ENCODE data around the gene APPL2. TPM values are rescaled to one million over a fixed set of nuclear protein-coding genes. Genes with fewer than 3 reads are reported as not detected.
"Not testable (repeated sequence)": the region's sequence is repeated elsewhere in the genome, so short reads cannot be mapped to it uniquely, and the experiment has no call there.

The APPL2 gene
- total RNA-seq, 2 experiments from 2014 or later: 13.9 to 17.2 TPM

DNA sequence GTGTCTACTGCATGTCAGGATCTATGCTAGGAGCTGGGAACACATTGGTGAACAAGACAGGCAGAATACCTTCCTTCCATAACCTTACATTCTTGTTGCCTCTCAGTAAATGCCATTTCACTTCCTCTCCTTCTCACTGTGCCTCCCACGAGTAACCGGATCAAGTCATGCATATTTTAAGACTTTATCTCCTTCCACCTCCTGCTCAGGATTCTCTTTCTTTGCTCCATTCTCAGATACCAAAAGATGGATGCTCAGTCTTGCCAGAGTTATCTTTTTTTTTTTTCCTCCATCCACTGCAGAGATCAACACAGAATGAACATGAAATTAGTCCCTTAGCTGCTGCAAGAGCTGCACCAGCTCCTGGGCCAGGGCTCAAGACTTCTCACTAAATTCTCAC lies 20.0 kb upstream of the APPL2 start:
- ATAC-seq: no peak
- DNase-seq: no peak
- intact Hi-C loops (cut with DNase I, micrococcal nuclease): no loop called here
- Mint-ChIP-seq H3K4me1 (peaks cover 5% of the 10 kb centered on the region), H3K27me3 (peaks cover 4% of the 10 kb centered on the region), H3K36me3 (ENCODE audit: low read depth) (no peaks in the 10 kb centered on the region), H3K4me3 (no peak overlapping the region), H3K9me3 (ENCODE audit: low read depth) (no peaks in the 10 kb centered on the region), H3K27ac (peak overlapping the region; percentile 62)
- CTCF ChIA-PET: interaction anchor here (0.6 kb wide), 1 partner anchor 105 kb away, joined by 3 read pairs; no protein-coding TSS in a partner anchor
- POLR2A ChIA-PET: no interaction called here

DNA sequence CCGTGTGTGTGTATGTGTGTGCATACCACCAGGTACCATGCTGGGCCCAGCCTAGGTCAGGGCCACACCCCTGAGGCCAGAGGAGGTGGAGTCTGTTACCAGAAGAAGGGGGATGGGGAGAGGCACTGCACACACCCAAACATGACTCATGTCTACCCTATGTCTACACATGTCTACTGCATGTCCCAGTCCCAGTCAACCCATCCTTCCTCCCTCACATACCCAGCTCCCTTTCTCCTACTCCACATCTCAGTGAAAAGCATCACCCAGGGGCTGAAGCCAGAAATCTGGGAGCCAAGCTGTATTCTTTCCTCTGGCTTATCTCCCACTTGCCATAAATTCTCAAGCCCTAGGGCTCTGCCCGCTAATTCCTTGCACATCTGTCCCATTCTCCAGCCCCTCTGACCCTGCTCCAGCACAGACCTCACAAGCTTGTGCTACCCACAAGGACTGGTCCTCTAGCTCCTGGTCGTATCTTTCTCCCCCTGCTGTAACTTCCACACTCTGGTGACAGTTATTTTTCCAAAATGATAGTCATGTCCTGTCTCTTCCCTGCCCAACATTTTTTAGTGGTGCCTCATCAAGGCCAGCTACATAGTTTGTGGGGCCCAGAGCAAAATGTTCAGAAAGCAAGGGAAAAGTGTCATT lies 18.0 kb upstream of the APPL2 start:
- Mint-ChIP-seq H3K27me3 (no peaks in the 10 kb centered on the region), H3K36me3 (ENCODE audit: low read depth) (no peaks in the 10 kb centered on the region), H3K4me3 (no peak overlapping the region), H3K9me3 (ENCODE audit: low read depth) (no peaks in the 10 kb centered on the region), H3K4me1 (peaks cover 5% of the 10 kb centered on the region), H3K27ac (no peak overlapping the region)
- CTCF ChIA-PET: interaction anchor here (0.5 to 0.8 kb wide), 2 partner anchors 12 to 176 kb away, joined by 3 to 4 read pairs; no protein-coding TSS in a partner anchor
- intact Hi-C loops (cut with DNase I, micrococcal nuclease): no loop called here
- DNase-seq (no peak), ATAC-seq (peak; percentile 70)
- POLR2A ChIA-PET: no interaction called here

DNA sequence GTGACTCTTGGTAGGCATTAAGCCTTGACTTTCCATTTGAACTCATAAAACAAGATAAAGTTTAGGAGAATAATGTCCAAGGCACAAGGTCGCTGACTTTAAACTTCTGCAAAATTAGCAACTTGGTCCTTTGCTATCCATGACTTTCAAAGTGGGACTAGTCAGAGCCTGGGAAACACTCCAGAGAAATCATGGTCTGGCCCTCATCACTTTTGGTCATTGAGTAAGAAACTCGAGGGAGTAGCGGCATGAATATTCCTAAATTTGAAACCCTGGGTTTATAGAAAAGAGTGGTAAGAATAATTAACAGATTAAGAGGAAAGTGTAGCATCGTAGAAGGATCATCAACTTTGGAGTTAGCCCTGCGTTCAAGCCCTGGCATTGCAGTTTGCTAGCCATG lies 16.9 kb upstream of the APPL2 start:
- intact Hi-C loops (cut with DNase I, micrococcal nuclease): no loop called here

DNA sequence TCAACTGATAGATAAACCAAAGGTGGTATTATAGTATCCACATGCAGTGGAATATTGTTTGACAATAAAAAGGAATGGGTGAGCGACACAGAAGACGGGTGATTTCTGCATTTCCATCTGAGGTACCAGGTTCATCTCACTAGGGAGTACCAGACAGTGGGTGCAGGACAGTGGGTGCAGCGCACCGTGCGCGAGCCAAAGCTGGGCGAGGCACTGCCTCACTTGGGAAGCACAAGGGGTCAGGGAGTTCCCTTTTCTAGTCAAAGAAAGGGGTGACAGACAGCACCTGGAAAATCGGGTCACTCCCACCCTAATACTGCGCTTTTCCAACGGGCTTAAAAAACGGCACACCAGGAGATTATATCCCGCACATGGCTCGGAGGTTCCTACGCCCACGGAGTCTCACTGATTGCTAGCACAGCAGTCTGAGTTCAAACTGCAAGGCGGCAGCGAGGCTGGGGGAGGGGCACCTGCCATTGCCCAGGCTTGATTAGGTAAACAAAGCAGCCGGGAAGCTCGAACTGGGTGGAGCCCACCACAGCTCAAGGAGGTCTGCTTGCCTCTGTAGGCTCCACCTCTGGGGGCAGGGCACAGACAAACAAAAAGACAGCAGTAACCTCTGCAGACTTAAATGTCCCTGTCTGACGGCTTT lies 9.9 kb upstream of the APPL2 start:
- H3K4me3 Mint-ChIP-seq; H3K36me3 Mint-ChIP-seq (ENCODE audit: low read depth); H3K9me3 Mint-ChIP-seq (ENCODE audit: low read depth); H3K27me3 Mint-ChIP-seq; POLR2A ChIA-PET; CTCF ChIA-PET; ATAC-seq; H3K27ac Mint-ChIP-seq; intact Hi-C loops (cut with DNase I, micrococcal nuclease); H3K4me1 Mint-ChIP-seq; DNase-seq: not testable (repeated sequence)

More for the DNA sequence above, 16.9 kb upstream of the APPL2 start:
- CTCF ChIA-PET: no interaction called here
- DNase-seq (no peak), ATAC-seq (no peak)
- Mint-ChIP-seq H3K9me3 (ENCODE audit: low read depth) (no peaks in the 10 kb centered on the region), H3K36me3 (ENCODE audit: low read depth) (no peaks in the 10 kb centered on the region), H3K27me3 (no peaks in the 10 kb centered on the region), H3K27ac (no peak overlapping the region), H3K4me1 (peaks cover 5% of the 10 kb centered on the region), H3K4me3 (no peak overlapping the region)
- POLR2A ChIA-PET: no interaction called here

DNA sequence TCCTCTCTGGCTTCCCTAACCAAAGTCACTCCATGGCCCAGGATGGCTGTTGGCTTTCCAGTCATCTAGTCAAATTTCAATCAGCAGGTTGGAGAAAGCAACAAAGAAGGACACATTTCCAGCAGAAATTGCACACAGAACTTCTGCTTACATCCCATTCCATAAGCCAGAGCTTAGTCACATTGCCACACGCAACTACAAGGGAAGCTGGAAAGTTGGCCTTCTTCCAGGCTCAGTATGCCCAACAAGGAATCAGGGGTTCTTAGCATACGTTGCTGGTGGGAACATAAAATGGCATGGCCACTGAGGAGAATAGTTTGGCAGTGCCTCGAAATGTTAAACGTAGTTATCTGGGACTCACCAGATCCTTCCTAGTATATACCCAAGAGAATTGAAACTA lies 9.3 kb upstream of the APPL2 start:
- Mint-ChIP-seq H3K4me3 (no peak overlapping the region), H3K4me1 (no peaks in the 10 kb centered on the region), H3K36me3 (ENCODE audit: low read depth) (no peaks in the 10 kb centered on the region), H3K27ac (no peak overlapping the region), H3K9me3 (ENCODE audit: low read depth) (no peaks in the 10 kb centered on the region), H3K27me3 (peaks cover 2% of the 10 kb centered on the region)
- intact Hi-C loops (cut with DNase I, micrococcal nuclease): no loop called here
- no peak for ATAC-seq
- CTCF ChIA-PET: no interaction called here
- DNase-seq: no peak
- POLR2A ChIA-PET: no interaction called here

DNA sequence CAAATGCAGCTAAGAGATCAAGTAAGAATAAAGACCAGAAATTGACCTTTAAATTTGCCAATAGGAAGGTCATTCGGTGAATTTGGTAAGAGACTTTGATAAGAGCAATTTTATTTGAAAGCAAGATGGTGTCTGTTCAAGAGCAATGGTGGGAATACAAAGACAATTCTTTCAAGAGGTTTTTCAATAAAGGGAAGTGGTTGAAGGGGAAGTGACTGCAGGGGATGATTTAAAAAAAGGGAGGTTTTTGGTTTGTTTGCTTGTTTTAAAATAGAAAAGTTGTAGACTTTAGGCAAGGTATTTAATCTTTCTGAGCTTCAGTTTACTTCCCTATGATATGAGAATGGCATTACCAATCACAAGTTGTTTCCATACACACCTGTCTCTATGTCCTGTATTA lies 4.3 kb upstream of the APPL2 start:
- no peaks in the 10 kb centered on the region for H3K9me3 Mint-ChIP-seq (ENCODE audit: low read depth)
- POLR2A ChIA-PET: no interaction called here
- H3K36me3 Mint-ChIP-seq (ENCODE audit: low read depth): no peaks in the 10 kb centered on the region
- no peak overlapping the region for H3K4me3 Mint-ChIP-seq
- H3K27ac Mint-ChIP-seq: no peak overlapping the region
- intact Hi-C loops (cut with DNase I, micrococcal nuclease): no loop called here
- H3K4me1 Mint-ChIP-seq: peaks cover 6% of the 10 kb centered on the region
- ATAC-seq (no peak), DNase-seq (no peak)
- H3K27me3 Mint-ChIP-seq: no peaks in the 10 kb centered on the region
- CTCF ChIA-PET: interaction anchor here (0.8 kb wide), 1 partner anchor 263 kb away, joined by 4 read pairs; no protein-coding TSS in a partner anchor

DNA sequence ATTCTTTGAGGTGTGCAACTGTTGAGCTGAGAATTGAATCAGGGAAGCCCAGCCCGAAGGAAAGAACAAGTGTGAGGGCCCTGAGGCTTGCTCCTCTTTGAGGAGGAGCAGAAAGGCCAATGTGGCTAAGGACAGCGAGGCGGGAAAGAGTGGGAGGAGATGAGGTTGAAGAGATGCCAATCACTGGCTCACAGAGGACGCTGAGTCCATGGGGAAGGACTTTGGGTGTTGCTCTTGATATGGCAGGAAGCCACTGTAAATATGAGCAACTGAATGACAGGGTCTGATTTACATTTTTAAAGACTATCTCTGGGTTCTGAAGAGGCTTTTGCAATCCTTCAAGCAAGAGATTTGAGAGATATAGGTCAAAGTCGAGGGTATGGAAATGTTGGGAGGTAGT lies 3.3 kb upstream of the APPL2 start:
- ChIA-PET CTCF (no interaction called here), POLR2A (no interaction called here)
- Mint-ChIP-seq H3K27me3 (no peaks in the 10 kb centered on the region), H3K27ac (no peak overlapping the region), H3K4me1 (peaks cover 16% of the 10 kb centered on the region), H3K4me3 (no peak overlapping the region), H3K9me3 (ENCODE audit: low read depth) (no peaks in the 10 kb centered on the region), H3K36me3 (ENCODE audit: low read depth) (no peaks in the 10 kb centered on the region)
- no peak for ATAC-seq
- DNase-seq: no peak
- intact Hi-C loops (cut with DNase I, micrococcal nuclease): loop anchor here in 1 of 2 experiments (5.0 to 10.0 kb wide), 5 partner anchors 282 to 1535 kb away; partner anchors contain the start of genes NFYB, POLR3B, RIC8B and SLC41A2

DNA sequence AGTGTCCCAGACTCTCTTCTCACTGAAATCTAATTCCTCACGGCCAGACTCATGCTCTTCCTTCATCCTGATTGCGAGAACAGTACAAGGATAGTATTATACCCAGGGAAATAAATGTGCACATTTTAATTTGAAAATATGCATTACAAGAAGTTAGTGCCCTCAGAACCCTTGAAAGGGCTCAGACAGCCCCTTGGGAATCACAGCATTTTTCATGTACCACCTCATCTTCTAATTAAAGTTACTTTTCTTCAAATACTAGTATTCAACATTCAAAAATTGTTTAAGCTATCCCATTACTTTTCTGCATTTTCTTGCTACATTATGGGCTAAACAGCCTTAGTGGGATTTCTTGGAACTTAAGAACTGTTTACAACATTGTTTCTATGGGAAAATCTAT lies 1.7 kb upstream of the APPL2 start:
- Mint-ChIP-seq H3K27me3 (no peaks in the 10 kb centered on the region), H3K27ac (no peak overlapping the region), H3K9me3 (ENCODE audit: low read depth) (no peaks in the 10 kb centered on the region), H3K36me3 (ENCODE audit: low read depth) (no peaks in the 10 kb centered on the region), H3K4me1 (peaks cover 30% of the 10 kb centered on the region), H3K4me3 (no peak overlapping the region)
- intact Hi-C loops (cut with DNase I, micrococcal nuclease): loop anchor here in 1 of 2 experiments (5.0 to 10.0 kb wide), 5 partner anchors 280 to 1537 kb away; partner anchors contain the start of genes NFYB, POLR3B, RIC8B and SLC41A2
- POLR2A ChIA-PET: no interaction called here
- CTCF ChIA-PET: no interaction called here
- ATAC-seq (no peak), DNase-seq (no peak)

DNA sequence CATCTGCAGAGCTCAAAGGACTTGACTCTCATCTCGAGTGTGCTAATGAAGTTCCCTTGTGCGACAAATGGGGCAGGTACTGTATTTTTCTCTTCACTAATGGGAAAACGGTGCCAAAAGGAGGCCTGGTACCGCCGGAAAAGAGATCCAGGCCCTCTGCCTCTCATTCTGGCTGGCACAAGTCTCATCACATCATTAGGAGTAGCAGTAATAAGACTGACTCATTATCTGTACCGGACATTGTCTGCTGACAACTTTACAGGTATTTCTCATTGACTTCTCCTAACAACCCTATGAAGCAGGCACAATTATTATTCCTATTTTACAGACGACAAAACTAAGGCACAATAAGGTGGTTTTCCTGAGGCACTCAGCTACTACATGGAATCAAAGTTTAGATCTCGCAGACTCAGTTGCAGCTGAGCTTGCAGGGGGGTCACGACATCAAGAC lies 668 bp downstream of the APPL2 start:
- DNase-seq: no peak
- Mint-ChIP-seq H3K9me3 (ENCODE audit: low read depth) (no peaks in the 10 kb centered on the region), H3K36me3 (ENCODE audit: low read depth) (peaks cover 2% of the 10 kb centered on the region), H3K4me3 (peak overlapping the region; percentile 85), H3K27me3 (no peaks in the 10 kb centered on the region), H3K27ac (peak overlapping the region; percentile 86), H3K4me1 (peaks cover 46% of the 10 kb centered on the region)
- POLR2A ChIA-PET: interaction anchor here (1.2 kb wide), 1 partner anchor 11 kb away, joined by 3 read pairs; no protein-coding TSS in a partner anchor
- intact Hi-C loops (cut with DNase I, micrococcal nuclease): loop anchor here (1.0 to 10.0 kb wide), 7 partner anchors 127 to 1539 kb away; partner anchors contain the start of genes NFYB (in 1 of the 2), POLR3B (in 1 of the 2), RIC8B (in 1 of the 2) and SLC41A2 (in 1 of the 2)
- ATAC-seq: peak; percentile 33
- CTCF ChIA-PET: interaction anchor here (0.7 to 2.5 kb wide), 5 partner anchors 9 to 762 kb away, joined by 3 to 8 read pairs (median 6); no protein-coding TSS in a partner anchor

DNA sequence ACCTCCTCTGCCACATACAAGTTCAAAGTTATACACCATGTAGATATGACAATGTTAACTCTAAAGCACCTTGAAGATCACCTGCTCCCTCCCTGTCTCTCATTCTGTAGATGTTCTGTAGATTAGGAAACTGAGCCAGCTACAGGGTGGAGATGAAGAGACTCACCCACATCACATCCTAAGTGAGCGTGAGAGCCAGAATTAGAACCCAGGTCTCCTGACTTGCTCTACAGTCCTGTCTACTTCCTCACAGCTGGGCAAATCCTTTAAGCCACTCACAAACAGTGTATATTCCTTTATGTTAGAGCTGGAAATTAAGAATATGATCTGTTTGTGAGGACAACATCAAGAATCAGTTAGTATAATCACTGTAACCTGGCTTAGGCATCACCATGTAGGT lies 1.8 kb downstream of the APPL2 start:
- H3K36me3 Mint-ChIP-seq (ENCODE audit: low read depth): peaks cover 2% of the 10 kb centered on the region
- H3K4me1 Mint-ChIP-seq: peaks cover 55% of the 10 kb centered on the region
- ChIA-PET CTCF (interaction anchor here (1.8 to 2.5 kb wide), 2 partner anchors 13 to 150 kb away, joined by 6 to 8 read pairs; no protein-coding TSS in a partner anchor), POLR2A (no interaction called here)
- ATAC-seq: no peak
- H3K27ac Mint-ChIP-seq: no peak overlapping the region
- peak overlapping the region; percentile 85 for H3K4me3 Mint-ChIP-seq
- intact Hi-C loops (cut with DNase I, micrococcal nuclease): loop anchor here (2.0 to 10.0 kb wide), 3 partner anchors 125 to 1541 kb away; partner anchors contain the start of genes NT5DC3 (in 1 of the 2) and RIC8B (in 1 of the 2)
- no peaks in the 10 kb centered on the region for H3K27me3 Mint-ChIP-seq
- no peak for DNase-seq
- H3K9me3 Mint-ChIP-seq (ENCODE audit: low read depth): no peaks in the 10 kb centered on the region

DNA sequence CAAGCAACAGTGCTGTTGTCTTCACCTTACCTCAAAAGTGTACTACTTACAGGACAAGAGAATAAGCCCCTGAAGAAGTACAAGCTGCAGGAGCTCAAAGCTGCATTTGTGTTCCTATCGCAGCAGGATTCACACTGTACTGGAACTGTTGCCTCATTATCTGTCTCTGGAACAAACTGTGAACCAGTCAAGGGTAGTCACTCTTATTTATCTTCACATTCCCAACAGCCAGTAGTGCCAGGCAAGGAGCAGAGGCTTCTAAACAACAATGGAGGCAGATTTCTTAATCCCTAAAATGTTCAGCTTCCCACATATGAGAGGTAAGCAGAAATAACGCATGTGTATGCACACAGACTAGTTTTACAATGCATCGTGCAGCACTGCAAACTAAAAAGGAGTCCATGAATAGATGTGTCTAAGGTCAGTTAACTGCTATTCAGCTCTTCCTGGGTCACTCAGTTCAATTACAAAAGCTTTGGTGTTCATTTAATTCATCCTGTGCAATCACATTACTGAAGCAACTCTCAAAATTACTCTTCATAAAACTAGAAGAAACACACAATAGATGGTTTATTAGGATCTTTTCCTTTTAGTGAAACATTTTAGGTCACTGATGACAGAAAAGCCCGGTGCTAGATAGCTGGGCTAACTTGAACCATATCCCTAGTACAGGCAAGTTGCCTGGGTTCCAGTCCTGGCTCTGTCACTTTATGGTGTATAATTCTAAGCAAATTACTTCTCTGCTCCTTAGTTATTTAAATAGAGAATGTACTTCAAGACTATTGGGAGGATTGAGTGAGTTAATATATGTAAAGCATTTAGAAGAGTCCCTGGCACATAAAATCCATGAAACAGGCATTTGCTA lies 2.7 kb downstream of the APPL2 start:
- Mint-ChIP-seq H3K27me3 (no peaks in the 10 kb centered on the region), H3K27ac (no peak overlapping the region), H3K4me1 (peaks cover 64% of the 10 kb centered on the region), H3K4me3 (no peak overlapping the region), H3K9me3 (ENCODE audit: low read depth) (no peaks in the 10 kb centered on the region), H3K36me3 (ENCODE audit: low read depth) (peaks cover 2% of the 10 kb centered on the region)
- POLR2A ChIA-PET: interaction anchor here (0.5 kb wide), 1 partner anchor 947 kb away, joined by 3 read pairs; no protein-coding TSS in a partner anchor
- intact Hi-C loops (cut with DNase I, micrococcal nuclease): loop anchor here in 1 of 2 experiments (5.0 to 10.0 kb wide), 2 partner anchors 1391 to 1542 kb away; partner anchors contain the start of genes NT5DC3 and RIC8B
- DNase-seq: no peak
- CTCF ChIA-PET: no interaction called here
- ATAC-seq: no peak
